CD4-positive, alpha-beta memory T cell (primary cell): Measurements from ENCODE around the gene SPACA5B. TPM values are rescaled to one million over a fixed set of nuclear protein-coding genes. Genes with fewer than 3 reads are reported as not detected.
"Not testable (repeated sequence)": the region's sequence is repeated elsewhere in the genome, so short reads cannot be mapped to it uniquely, and the experiment has no call there.

Experiments used
- CTCF ChIA-PET: fragments of 350-600 bp; sonication (Branson Sonifier 250); formaldehyde crosslinking; loops from one replicate; lab custom pipeline; 2021; ENCODE audit warnings: inconsistent platforms; ENCODE audit not compliant: partially characterized antibody; lab: Charles Lee
- POLR2A ChIA-PET: fragments of 350-600 bp; sonication (Branson Sonifier 250); formaldehyde crosslinking; loops from one replicate; lab custom pipeline; 2021; ENCODE audit not compliant: partially characterized antibody; lab: Charles Lee
- DNase-seq, 5 donors: peaks; one replicate each; pipeline versions ENCODE4 v3.0.0 to v3.0.0-alpha.2; 2020 to 2022; ENCODE audit warnings: mixed read lengths in 1 of 5
- H3K27ac ChIP-seq: one replicate; pipeline ENCODE4 v1.7.0; 2013; ENCODE audit warnings: low read depth, low read length
- H3K27me3 ChIP-seq: 2 replicates; pipeline ENCODE4 v1.7.0; 2013; ENCODE audit warnings: mild to moderate bottlenecking, low read length, moderate library complexity; ENCODE audit not compliant: insufficient read depth
- H3K36me3 ChIP-seq: 2 replicates; pipeline ENCODE4 v1.7.0; 2013; ENCODE audit warnings: mild to moderate bottlenecking, low read length, moderate library complexity; ENCODE audit not compliant: insufficient read depth
- H3K4me1 ChIP-seq: 2 replicates; pipeline ENCODE4 v1.7.0; 2013; ENCODE audit warnings: mild to moderate bottlenecking, low read length, moderate library complexity; ENCODE audit not compliant: insufficient read depth
- H3K4me3 ChIP-seq, 2 donors: one replicate each; pipeline ENCODE4 v1.7.0; 2013; ENCODE audit warnings: low read length in 2 of 2, mild to moderate bottlenecking in 1 of 2
- H3K9me3 ChIP-seq, 2 donors: one replicate each; pipeline ENCODE4 v1.7.0; 2013; ENCODE audit warnings: low read length in 2 of 2, control low read depth in 1 of 2; ENCODE audit not compliant: control insufficient read depth in 1 of 2
- H3K27ac Mint-ChIP-seq, 7 donors: one replicate each; pipeline ENCODE4 v1.8.0; 2020 to 2021; ENCODE audit warnings: mixed read lengths in 7 of 7, mild to moderate bottlenecking in 6 of 7, inconsistent platforms in 3 of 7, moderate library complexity in 3 of 7
- H3K27me3 Mint-ChIP-seq, 2 donors: one replicate each; pipeline ENCODE4 v1.8.0; 2020 to 2021; ENCODE audit warnings: mixed read lengths in 2 of 2
- H3K36me3 Mint-ChIP-seq, 2 donors: one replicate each; pipeline ENCODE4 v1.8.0; 2020 to 2021; ENCODE audit warnings: mixed read lengths in 2 of 2, inconsistent platforms in 1 of 2, mild to moderate bottlenecking in 1 of 2
- H3K4me1 Mint-ChIP-seq, 4 donors: one replicate each; pipeline ENCODE4 v1.8.0; 2020 to 2021; ENCODE audit warnings: mixed read lengths in 4 of 4, mild to moderate bottlenecking in 1 of 4
- H3K4me3 Mint-ChIP-seq, 8 donors: one replicate each; pipeline ENCODE4 v1.8.0; 2020 to 2021; ENCODE audit warnings: mixed read lengths in 8 of 8, mild to moderate bottlenecking in 7 of 8, moderate library complexity in 6 of 8, inconsistent platforms in 3 of 8
- H3K9me3 Mint-ChIP-seq, 8 donors: one replicate each; pipeline ENCODE4 v1.8.0; 2020 to 2021; ENCODE audit warnings: mixed read lengths in 8 of 8, mild to moderate bottlenecking in 5 of 8, inconsistent platforms in 3 of 8, moderate library complexity in 1 of 8
- intact Hi-C: fragments of 100-400 bp; cut with micrococcal nuclease; formaldehyde crosslinking; loops from one replicate; pipeline ENCODE4 v1.15.1; 2023
- polyA plus RNA-seq, 2 donors: library from polyadenylated mRNA; unstranded; fragments of 300-500 nt; fragmentation: Illumina TruSeq; gene quantifications; one replicate each; pipeline ENCODE4 v1.2.3, GENCODE V29; 2021
- total RNA-seq, 2 experiments: library from RNA; stranded (reverse); gene quantifications; one replicate each; pipeline ENCODE4 v1.2.3, GENCODE V29; 2021

The SPACA5B gene
- total RNA-seq (not detected), polyA plus RNA-seq (not detected)

DNA sequence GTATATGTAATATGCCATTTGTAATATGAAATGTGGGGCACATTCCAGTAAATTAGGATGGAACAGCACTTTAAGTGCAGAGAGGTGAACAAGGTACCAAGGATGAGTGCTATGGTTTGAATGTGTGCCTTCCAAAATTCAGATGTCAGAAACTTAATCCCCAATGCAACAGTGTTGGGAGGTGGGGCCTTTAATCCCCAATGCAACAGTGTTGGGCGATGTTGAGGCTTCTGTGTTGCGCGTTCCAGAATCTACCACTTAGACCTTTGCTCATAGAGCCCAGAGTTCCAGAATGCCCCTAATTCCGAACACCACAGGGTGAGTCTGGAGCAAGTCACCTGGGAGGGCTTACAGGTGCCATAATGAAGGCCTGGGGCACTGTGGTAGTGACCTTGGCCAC is at the start of gene SPACA5B:
TSS of gene SPACA5B (plus strand) at position 301 of the 400 bp plus-strand sequence. CDS start at position 363, 62 bp downstream.
- H3K36me3 Mint-ChIP-seq, CTCF ChIA-PET, H3K27me3 ChIP-seq, intact Hi-C loops, H3K9me3 Mint-ChIP-seq, H3K4me1 Mint-ChIP-seq, H3K27me3 Mint-ChIP-seq, H3K27ac ChIP-seq, DNase-seq, H3K4me3 Mint-ChIP-seq, POLR2A ChIA-PET, H3K4me1 ChIP-seq, H3K9me3 ChIP-seq, H3K4me3 ChIP-seq, H3K36me3 ChIP-seq: not testable (repeated sequence)
- peak within 1 kb of the TSS in 1 of 7 donors; percentile 29 for H3K27ac Mint-ChIP-seq

DNA sequence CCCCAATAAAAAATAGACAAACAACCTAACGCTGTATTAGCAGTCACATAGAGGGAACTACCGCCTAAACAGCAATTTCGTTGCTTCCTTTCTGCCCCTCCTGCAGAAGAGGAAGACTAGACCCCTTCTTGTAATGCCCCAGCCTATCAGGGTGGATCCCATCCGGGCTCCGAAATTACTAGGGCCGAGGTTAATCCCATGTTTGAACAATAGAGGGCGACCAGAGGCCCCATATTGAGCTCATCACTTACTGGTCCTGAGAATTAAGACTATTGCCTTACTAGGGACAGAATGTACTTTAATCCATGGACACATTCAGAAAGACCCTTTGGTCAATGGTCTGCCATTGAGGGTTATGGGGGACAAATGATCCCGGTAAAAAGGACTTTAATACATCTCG is 47.2 kb upstream of the SPACA5B start:
- H3K4me3 Mint-ChIP-seq: no peak overlapping the region
- intact Hi-C loops: loop anchor here (1.0 kb wide), 3 partner anchors 386 to 491 kb away; partner anchors contain the start of genes RBM3 and TBC1D25

DNA sequence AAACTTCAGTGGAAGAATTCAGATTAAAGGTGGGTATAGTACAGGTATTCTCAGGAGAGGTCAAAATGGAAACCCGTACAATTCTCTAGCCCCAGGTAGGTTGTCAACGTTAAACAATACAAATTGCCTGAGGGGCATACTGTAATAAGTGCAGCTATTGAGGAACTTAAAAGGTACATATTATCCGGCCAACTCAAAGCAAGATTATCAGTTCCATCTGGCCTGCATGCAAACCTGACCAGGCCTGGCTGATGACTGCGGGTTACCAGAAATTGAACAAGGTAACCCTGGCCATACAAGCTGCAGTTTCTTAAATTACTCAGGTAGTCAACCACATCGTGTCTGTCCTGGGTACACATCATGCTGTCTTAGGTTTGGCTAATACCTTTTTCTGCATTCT is 46.7 kb upstream of the SPACA5B start:
- H3K4me3 Mint-ChIP-seq: no peak overlapping the region

More for the DNA sequence above, 47.2 kb upstream of the SPACA5B start:
- H3K4me3 ChIP-seq: no peak overlapping the region
- CTCF ChIA-PET: interaction anchor here (1.0 to 5.3 kb wide), 3 partner anchors 382 to 456 kb away, joined by 4 to 34 read pairs (median 17); partner anchors contain the start of genes SLC38A5 and TBC1D25
- no peaks in the 10 kb centered on the region for H3K9me3 ChIP-seq
- peak in 4 of 5 donors; percentile 38 to 49 (median 40) for DNase-seq
- H3K9me3 Mint-ChIP-seq: no peaks in the 10 kb centered on the region
- no peaks in the 10 kb centered on the region for H3K36me3 ChIP-seq
- H3K27me3 Mint-ChIP-seq: no peaks in the 10 kb centered on the region
- POLR2A ChIA-PET: interaction anchor here (1.0 to 1.5 kb wide), 3 partner anchors 12 to 456 kb away, joined by 3 to 9 read pairs (median 5); partner anchors contain the start of genes TBC1D25 and ZNF630
- no peaks in the 10 kb centered on the region for H3K4me1 ChIP-seq
- H3K36me3 Mint-ChIP-seq: no peaks in the 10 kb centered on the region
- no peak overlapping the region for H3K27ac ChIP-seq
- H3K27ac Mint-ChIP-seq: no peak overlapping the region
- no peaks in the 10 kb centered on the region for H3K27me3 ChIP-seq
- H3K4me1 Mint-ChIP-seq: no peaks in the 10 kb centered on the region

DNA sequence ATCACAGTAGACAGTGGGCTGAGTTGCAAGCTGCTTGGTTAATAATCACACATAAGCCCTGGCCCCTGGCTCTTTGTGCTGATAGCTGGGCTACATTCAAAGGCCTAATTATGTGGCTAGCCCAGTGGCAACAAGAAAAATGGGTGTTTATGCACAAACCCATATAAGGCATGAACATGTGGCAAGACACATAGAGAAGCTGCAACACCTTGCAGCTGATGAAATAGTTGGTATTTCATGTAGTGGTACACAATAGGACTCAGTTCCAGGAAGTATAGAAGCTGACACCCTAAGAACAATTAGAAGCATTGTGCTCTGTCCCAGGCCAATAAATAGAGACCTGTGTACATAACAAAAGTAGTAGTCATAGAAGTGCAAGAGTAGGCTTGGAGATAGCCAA is 44.3 kb upstream of the SPACA5B start:
- no peak for DNase-seq
- ChIA-PET POLR2A (no interaction called here), CTCF (no interaction called here)
- H3K4me3 Mint-ChIP-seq: no peak overlapping the region
- no peaks in the 10 kb centered on the region for H3K4me1 Mint-ChIP-seq
- H3K36me3 ChIP-seq: no peaks in the 10 kb centered on the region
- H3K9me3 Mint-ChIP-seq: no peaks in the 10 kb centered on the region
- no peaks in the 10 kb centered on the region for H3K27me3 ChIP-seq
- intact Hi-C loops: no loop called here
- H3K4me1 ChIP-seq: no peaks in the 10 kb centered on the region
- H3K27me3 Mint-ChIP-seq: no peaks in the 10 kb centered on the region
- no peak overlapping the region for H3K27ac Mint-ChIP-seq
- H3K27ac ChIP-seq: no peak overlapping the region
- H3K9me3 ChIP-seq: no peaks in the 10 kb centered on the region
- H3K36me3 Mint-ChIP-seq: no peaks in the 10 kb centered on the region
- no peak overlapping the region for H3K4me3 ChIP-seq

More for the DNA sequence above, 46.7 kb upstream of the SPACA5B start:
- Mint-ChIP-seq H3K27ac (no peak overlapping the region), H3K27me3 (no peaks in the 10 kb centered on the region), H3K36me3 (no peaks in the 10 kb centered on the region), H3K4me1 (no peaks in the 10 kb centered on the region), H3K9me3 (no peaks in the 10 kb centered on the region)
- H3K27me3 ChIP-seq: no peaks in the 10 kb centered on the region
- no peaks in the 10 kb centered on the region for H3K4me1 ChIP-seq
- H3K36me3 ChIP-seq: no peaks in the 10 kb centered on the region
- H3K27ac ChIP-seq: no peak overlapping the region
- no peak for DNase-seq
- no peak overlapping the region for H3K4me3 ChIP-seq
- POLR2A ChIA-PET: interaction anchor here (1.0 to 1.5 kb wide), 3 partner anchors 13 to 456 kb away, joined by 3 to 9 read pairs (median 5); partner anchors contain the start of genes TBC1D25 and ZNF630
- no peaks in the 10 kb centered on the region for H3K9me3 ChIP-seq
- intact Hi-C loops: loop anchor here (1.0 kb wide), 3 partner anchors 386 to 491 kb away; partner anchors contain the start of genes RBM3 and TBC1D25
- CTCF ChIA-PET: interaction anchor here (1.0 to 5.3 kb wide), 3 partner anchors 382 to 456 kb away, joined by 4 to 34 read pairs (median 17); partner anchors contain the start of genes SLC38A5 and TBC1D25

DNA sequence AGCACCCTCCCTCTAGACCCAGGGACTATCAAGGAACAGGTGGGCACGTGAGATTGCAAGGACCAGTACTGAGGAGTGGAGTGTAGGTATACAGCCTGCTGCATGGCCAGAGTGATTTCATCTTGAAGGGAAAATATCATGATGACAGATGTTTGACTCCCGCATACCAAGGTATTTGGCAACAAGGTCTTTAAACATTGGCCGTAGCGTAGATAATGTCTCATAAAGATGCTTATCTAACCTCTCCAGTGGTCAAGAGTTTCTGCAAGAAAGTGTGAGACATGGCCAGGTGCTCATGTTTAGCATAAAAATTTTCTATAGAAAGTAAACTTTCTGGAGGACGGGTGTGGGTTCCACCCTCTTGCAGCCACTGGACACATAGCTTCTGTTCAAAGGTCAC is 40.3 kb upstream of the SPACA5B start:
- no peak overlapping the region for H3K27ac Mint-ChIP-seq
- no peaks in the 10 kb centered on the region for H3K9me3 Mint-ChIP-seq
- Histone ChIP-seq H3K27me3 (no peaks in the 10 kb centered on the region), H3K36me3 (no peaks in the 10 kb centered on the region), H3K4me1 (no peaks in the 10 kb centered on the region), H3K9me3 (no peaks in the 10 kb centered on the region), H3K27ac (no peak overlapping the region), H3K4me3 (no peak overlapping the region)
- H3K27me3 Mint-ChIP-seq: no peaks in the 10 kb centered on the region
- no peaks in the 10 kb centered on the region for H3K36me3 Mint-ChIP-seq
- no peak for DNase-seq
- ChIA-PET CTCF (no interaction called here), POLR2A (no interaction called here)
- H3K4me1 Mint-ChIP-seq: no peaks in the 10 kb centered on the region
- intact Hi-C loops: no loop called here
- no peak overlapping the region for H3K4me3 Mint-ChIP-seq

DNA sequence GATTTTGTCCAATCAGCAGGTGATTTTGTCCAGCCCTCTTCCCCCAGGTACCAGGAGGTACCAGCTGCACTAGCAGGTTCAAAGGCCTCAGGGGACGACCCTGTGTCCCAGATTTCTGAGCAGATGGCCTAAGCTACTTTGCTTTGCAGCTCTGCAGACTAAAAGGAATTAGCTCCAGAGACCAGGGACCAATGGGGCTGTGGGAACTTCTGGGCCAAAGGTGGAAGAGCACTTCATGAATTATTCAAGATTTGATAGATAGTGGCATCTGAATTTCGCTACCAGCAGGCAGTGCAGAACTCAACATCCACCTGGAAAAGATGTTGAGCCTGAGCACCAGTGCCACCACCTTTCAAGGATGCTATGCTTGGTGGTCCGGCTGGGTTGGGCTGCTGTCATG is 37.9 kb upstream of the SPACA5B start:
- H3K27ac ChIP-seq, H3K27ac Mint-ChIP-seq, H3K36me3 ChIP-seq, CTCF ChIA-PET, H3K4me1 ChIP-seq, H3K9me3 Mint-ChIP-seq, H3K36me3 Mint-ChIP-seq, H3K4me3 Mint-ChIP-seq, H3K4me1 Mint-ChIP-seq, intact Hi-C loops, H3K9me3 ChIP-seq, DNase-seq, H3K27me3 Mint-ChIP-seq, H3K27me3 ChIP-seq, POLR2A ChIA-PET, H3K4me3 ChIP-seq: not testable (repeated sequence)

DNA sequence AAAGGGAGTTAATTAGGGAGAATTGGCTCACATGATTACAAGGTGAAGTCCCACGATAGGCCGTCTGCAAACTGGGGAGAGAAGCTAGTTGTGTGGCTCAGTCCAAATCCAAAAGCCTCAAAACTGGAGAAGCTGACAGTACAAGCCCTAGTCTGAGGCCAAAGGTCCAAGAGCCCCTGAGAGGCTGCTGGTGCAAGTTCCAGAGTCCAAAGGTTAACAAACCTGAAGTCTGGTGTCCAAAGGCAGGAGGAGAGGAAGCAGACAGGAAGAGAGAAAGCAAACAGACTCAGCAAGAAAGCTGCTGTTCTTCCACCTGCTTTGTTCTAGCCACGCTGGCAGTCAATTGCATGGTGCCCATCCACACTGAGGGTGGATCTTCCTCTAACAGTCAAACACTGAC is 29.0 kb upstream of the SPACA5B start:
- Histone ChIP-seq H3K4me1 (no peaks in the 10 kb centered on the region), H3K36me3 (no peaks in the 10 kb centered on the region), H3K9me3 (no peaks in the 10 kb centered on the region), H3K27me3 (no peaks in the 10 kb centered on the region), H3K27ac (no peak overlapping the region), H3K4me3 (no peak overlapping the region)
- peaks cover 0 to 6% (median 0%) of the 10 kb centered on the region in 8 donors for H3K9me3 Mint-ChIP-seq
- peaks cover 0 to 1% of the 10 kb centered on the region in 2 donors for H3K27me3 Mint-ChIP-seq
- H3K4me3 Mint-ChIP-seq: no peak overlapping the region
- POLR2A ChIA-PET: no interaction called here
- no peak for DNase-seq
- CTCF ChIA-PET: no interaction called here
- H3K4me1 Mint-ChIP-seq: no peaks in the 10 kb centered on the region
- H3K27ac Mint-ChIP-seq: no peak overlapping the region
- intact Hi-C loops: no loop called here
- H3K36me3 Mint-ChIP-seq: no peaks in the 10 kb centered on the region
